K562 (cell line): Measurements from ENCODE around the gene GRM2. TPM values are rescaled to one million over a fixed set of nuclear protein-coding genes. Genes with fewer than 3 reads are reported as not detected.
A peak's percentile ranks its signal among the peaks of the same experiment; 100 is the strongest.

Experiments
- ATAC-seq: fragments of 200-7000 bp; cut with Tn5 transposase; 3 replicates; pipeline ENCODE4 v1.9.1; 2020; ENCODE audit warnings: moderate library complexity
- BruUV-seq: library from RNA; stranded (reverse); fragments of 400-500 nt; replicated peaks from 2 replicates; lab custom pipeline; 2021; lab: Mats Ljungman, UMichigan
- CTCF ChIA-PET: fragments of 300-600 bp; formaldehyde crosslinking; extraction: SDS; loops from one replicate; lab custom pipeline; 2021; ENCODE audit warnings: low intra/inter-chr PET ratio; lab: Yijun Ruan, JAX
- POLR2A ChIA-PET: fragments of 300-600, 350-650 bp; sonication (Branson Sonifier 250); formaldehyde crosslinking; extraction: SDS; loops from one replicate; lab custom pipeline; 2021; ENCODE audit warnings: antibody characterized with exemption, inconsistent platforms; lab: Yijun Ruan, JAX
- DNase-seq, 4 experiments: peaks; one replicate each; pipeline versions ENCODE4 v3.0.0 to v3.0.0-alpha.2; 2011 to 2018; ENCODE audit warnings: low spot score in 3 of 4, mixed read lengths in 3 of 4; ENCODE audit errors: extremely low read depth in 1 of 4
- FAIRE-seq: peaks from 2 replicates; lab custom pipeline; 2011; peaks lifted over from hg19 to GRCh38; lab: Jason Lieb, UNC
- H2AFZ ChIP-seq: 2 replicates; pipeline ENCODE4 v1.6.0; 2011; ENCODE audit warnings: low read depth, low read length, control low read depth, inconsistent platforms
- H3K27ac ChIP-seq: fragments of 200-600 bp; 3 replicates; pipeline ENCODE4 v1.8.0; 2011; ENCODE audit warnings: low read depth, mild to moderate bottlenecking, control low read depth, inconsistent platforms, low read length, moderate library complexity, mixed read lengths; ENCODE audit errors: extremely low read depth
- H3K27me3 ChIP-seq, 2 experiments: fragments of 300-600 bp in 1 of 2; 2 replicates in 1 of 2; 3 replicates in 1 of 2; pipeline versions ENCODE4 v1.6.0 to v1.8.0; 2011; ENCODE audit warnings: inconsistent platforms in 2 of 2, low read length in 2 of 2, mild to moderate bottlenecking in 1 of 2, mixed read lengths in 1 of 2, moderate library complexity in 1 of 2; ENCODE audit not compliant: control insufficient read depth in 2 of 2, insufficient read depth in 2 of 2
- H3K36me3 ChIP-seq: fragments of 300-600 bp; 3 replicates; pipeline ENCODE4 v1.8.0; 2011; ENCODE audit warnings: mild to moderate bottlenecking, low read length, inconsistent platforms; ENCODE audit not compliant: control insufficient read depth, insufficient read depth
- H3K4me1 ChIP-seq, 2 experiments: fragments of 200-600 bp in 1 of 2; replicated peaks in 1 of 2; 2 replicates in 1 of 2; 3 replicates in 1 of 2; pipeline versions ENCODE4 v1.5.1 to v1.8.0; 2011; ENCODE audit warnings: inconsistent platforms in 2 of 2, low read length in 2 of 2, mild to moderate bottlenecking in 1 of 2, mixed read lengths in 1 of 2, moderate library complexity in 1 of 2; ENCODE audit not compliant: control insufficient read depth in 2 of 2, insufficient read depth in 2 of 2
- H3K4me2 ChIP-seq: 2 replicates; pipeline ENCODE4 v1.6.1; 2011; ENCODE audit warnings: low read length, control low read depth, inconsistent platforms, mixed read lengths; ENCODE audit not compliant: insufficient read depth
- H3K4me3 ChIP-seq: fragments of 200-600 bp; sonication (generic), shearing (Covaris generic); 2 replicates; pipeline ENCODE4 v1.5.1; 2016; ENCODE audit warnings: control low read depth, inconsistent platforms
- H3K79me2 ChIP-seq: fragments of 200-600 bp; 3 replicates; pipeline ENCODE4 v1.8.0; 2011; ENCODE audit warnings: low read length, inconsistent platforms; ENCODE audit not compliant: control insufficient read depth, insufficient read depth
- H3K9ac ChIP-seq, 2 experiments: 2 replicates each; pipeline versions ENCODE4 v1.6.0 to v1.6.1; 2011; ENCODE audit warnings: low read depth in 2 of 2, low read length in 2 of 2, control low read depth in 1 of 2, inconsistent platforms in 1 of 2, mild to moderate bottlenecking in 1 of 2, mixed read lengths in 1 of 2; ENCODE audit not compliant: insufficient read depth in 1 of 2
- H3K9me1 ChIP-seq: one replicate; pipeline ENCODE4 v1.6.0; 2011; ENCODE audit warnings: inconsistent platforms, mild to moderate bottlenecking, low read length, moderate library complexity; ENCODE audit not compliant: control insufficient read depth, insufficient read depth
- H3K9me3 ChIP-seq: replicated peaks from 2 replicates; pipeline ENCODE4 v1.5.1; 2011; ENCODE audit warnings: low read depth, low read length, inconsistent platforms; ENCODE audit not compliant: control insufficient read depth, insufficient read depth
- H4K20me1 ChIP-seq: replicated peaks from 2 replicates; pipeline ENCODE4 v1.6.1; 2011; ENCODE audit warnings: low read length, inconsistent platforms, mixed read lengths; ENCODE audit not compliant: control insufficient read depth, insufficient read depth
- ARID1B ChIP-seq: fragments of 450-650 bp; IDR thresholded peaks from 2 replicates; pipeline ENCODE4 v1.6.1; 2016; ENCODE audit warnings: antibody characterized with exemption, mild to moderate bottlenecking, inconsistent platforms
- CBFA2T2 ChIP-seq: fragments of 450-650 bp; conservative IDR thresholded peaks from 2 replicates; pipeline ENCODE4 v1.6.1; 2017; ENCODE audit warnings: mild to moderate bottlenecking
- CBFA2T3 ChIP-seq: fragments of 450-650 bp; IDR thresholded peaks from 2 replicates; pipeline ENCODE4 v1.6.1; 2017
- CXXC5 ChIP-seq: fragments of 250-450 bp; sonication (Bioruptor Pico); IDR thresholded peaks from 2 replicates; pipeline ENCODE4 v1.8.0; 2022; ENCODE audit warnings: inconsistent platforms, mild to moderate bottlenecking, moderate library complexity
- GATA2 ChIP-seq: sonication (generic); formaldehyde crosslinking; IDR thresholded peaks from 2 replicates; pipeline ENCODE4 v1.4.0; 2020; ENCODE audit warnings: mild to moderate bottlenecking, missing genetic modification reagents
- HIVEP1 ChIP-seq: fragments of 250-450 bp; sonication (Bioruptor Pico); IDR thresholded peaks from 2 replicates; pipeline ENCODE4 v1.4.0; 2020; ENCODE audit warnings: mild to moderate bottlenecking
- NCOR1 ChIP-seq: fragments of 450-650 bp; IDR thresholded peaks from 2 replicates; pipeline ENCODE4 v1.6.1; 2016; ENCODE audit warnings: mild to moderate bottlenecking, moderate library complexity
- SMARCA4 ChIP-seq: fragments of 450-650 bp; IDR thresholded peaks from 2 replicates; pipeline ENCODE4 v1.6.1; 2016
- TAL1 ChIP-seq: fragments of 450-650 bp; IDR thresholded peaks from 2 replicates; pipeline ENCODE4 v1.6.1; 2016; ENCODE audit warnings: mild to moderate bottlenecking
- TCF3 ChIP-seq: sonication (generic); formaldehyde crosslinking; IDR thresholded peaks from 2 replicates; pipeline ENCODE4 v1.4.0; 2020; ENCODE audit warnings: mild to moderate bottlenecking, missing genetic modification reagents
- WGBS: fragments of 100-300 bp; shearing (Covaris generic); methylation state at CpG from one replicate; pipeline ENCODE4 v1.1.6; 2016; ENCODE audit warnings: low coverage, mixed read lengths; ENCODE audit not compliant: insufficient coverage; ENCODE audit errors: missing lambda C conversion rate; 5-methylcytosine and 5-hydroxymethylcytosine counted together
- in situ Hi-C: fragments of 300-500 bp; cut with MboI; formaldehyde crosslinking; loops from 4 replicates; pipeline ENCODE4 v1.15.0; 2018; ENCODE audit warnings: inconsistent platforms, mixed read lengths
- intact Hi-C: fragments of 100-400 bp; cut with micrococcal nuclease; formaldehyde crosslinking; loops from 2 replicates; pipeline ENCODE4 v1.14.2; 2022
- polyA plus RNA-seq, 8 experiments: library from polyadenylated mRNA; depleted of rRNA in 4 of 8; stranded (reverse) in 5 of 8; unstranded in 3 of 8; fragments of >200 nt; fragmentation: Nextera tagmentation in 2 of 8; fragmentation: Illumina TruSeq in 1 of 8; extraction: Ambion mirVana in 2 of 8; extraction: Trizol in 1 of 8; gene quantifications; 2 replicates each; pipeline versions ENCODE4 v1.2.1 to v1.2.3, GENCODE V29; 2011 to 2014; ENCODE audit warnings: inconsistent platforms in 1 of 8, missing spikeins in 1 of 8
- total RNA-seq, 7 experiments: library from RNA; depleted of rRNA in 6 of 7; stranded (reverse); fragments of >200 nt in 6 of 7; fragmentation: Illumina TruSeq in 2 of 7; extraction: Trizol in 2 of 7; gene quantifications; 2 replicates each; pipeline versions ENCODE4 v1.2.1 to v1.2.3, GENCODE V29; 2011 to 2021; ENCODE audit warnings: low replicate concordance in 1 of 7

Gene GRM2
- total and polyA plus RNA-seq, 9 of the 15 experiments (the other 6 are each of a cell fraction or from before 2014, with no cell fraction given) = not detected

GRCh38 chr3:51684971-51685751 lies 21.7 kb upstream of the GRM2 start:
- ChIA-PET POLR2A (no interaction called here), CTCF (no interaction called here)
- H2AFZ ChIP-seq = no peak overlapping the region
- TF ChIP-seq CBFA2T2 = peak; percentile 35
- 0 out of 2 replicates have a peak, but pooled peaks have one; percentile 17 for TF ChIP-seq SMARCA4
- TF ChIP-seq ARID1B = peak; percentile 55; the same call in 1 of the 2 replicates
- no peak for TF ChIP-seq HIVEP1 (CRISPR knock-in tag)
- peak; percentile 57; the same call in 1 of the 2 replicates for TF ChIP-seq TAL1
- TF ChIP-seq TCF3 (CRISPR knock-in tag) = peak; percentile 66
- peak; percentile 41; the same call in 1 of the 2 replicates for TF ChIP-seq GATA2
- no peak for TF ChIP-seq CXXC5 (CRISPR knock-in tag)
- TF ChIP-seq CBFA2T3 = peak; percentile 62
- TF ChIP-seq NCOR1 = peak; percentile 30
- peaks cover 7% of the 10 kb centered on the region for H3K9me1 ChIP-seq
- peaks cover 52% of the 10 kb centered on the region; the same call in 1 of the 3 replicates for H3K36me3 ChIP-seq
- H3K4me2 ChIP-seq = no peak overlapping the region
- intact Hi-C loops (loop anchor here (5.0 kb wide), 2 partner anchors 43 to 298 kb away; partner anchors contain the start of gene MANF), in situ Hi-C loops (loop anchor here (5.0 to 25.0 kb wide), 2 partner anchors 183 to 1048 kb away; partner anchors contain the start of gene DCAF1)
- no peaks in the 10 kb centered on the region for H3K9me3 ChIP-seq
- no peak overlapping the region for H3K4me3 ChIP-seq
- H3K79me2 ChIP-seq = no peaks in the 10 kb centered on the region; the same call in none of the 3 replicates
- peak overlapping the region in 1 of 2 experiments; percentile 36; a peak in 1 of 4 replicates for H3K9ac ChIP-seq
- WGBS = 25% methylated on average over 6 of the region's 7 CpGs
- BruUV-seq = no TSS peak
- no peak overlapping the region for H3K27ac ChIP-seq
- DNase-seq (peak; percentile 18 to 34 (median 27)), FAIRE-seq (peak; percentile 55), ATAC-seq (peak; percentile 39)
- H3K4me1 ChIP-seq = peaks cover 22 to 29% of the 10 kb centered on the region in 2 experiments
- no peaks in the 10 kb centered on the region for H3K27me3 ChIP-seq
- peaks cover 8% of the 10 kb centered on the region; the same call in 1 of the 2 replicates for H4K20me1 ChIP-seq
